Measurements from ENCODE around the gene FOXN3. TPM values are rescaled to one million over a fixed set of nuclear protein-coding genes. Genes with fewer than 3 reads are reported as not detected.

The FOXN3 gene
- total and polyA plus RNA-seq, 10 of the 15 experiments (the other 5 are each of a cell fraction or from before 2014, with no cell fraction given) = 4.5 to 68.9 (median 29.7) TPM

GRCh38 chr14:89382901-89383845 lies 33.9 kb downstream of the FOXN3 start (continued):
- TF ChIP-seq POU2F2 (IDR thresholded peaks at IDR 0.05; ENCODE audit: borderline replicate concordance, low read depth, low read length) = no peak
- TF ChIP-seq KAT2A (conservative IDR thresholded peaks at IDR 0.05; ENCODE audit: control insufficient read depth, low read depth, low read length) = no peak
- TF ChIP-seq NR2C2 (IDR thresholded peaks at IDR 0.05; ENCODE audit: borderline replicate concordance, control insufficient read depth, insufficient read length, low read depth) = no peak
- 0 out of 2 replicates have a peak, but pooled peaks have one; percentile 5 for TF ChIP-seq ATF2 (IDR thresholded peaks at IDR 0.05; ENCODE audit: low read length)
- no peak for TF ChIP-seq SIX5 (IDR thresholded peaks at IDR 0.05; ENCODE audit: low read depth, low read length, severe bottlenecking)
- TF ChIP-seq ATF3 (IDR thresholded peaks at IDR 0.05; ENCODE audit: borderline replicate concordance, extremely low read depth, low read depth, low read length) = no peak
- TF ChIP-seq TCF3 (IDR thresholded peaks at IDR 0.05; ENCODE audit: borderline replicate concordance, insufficient read depth, low read depth, low read length) = no peak
- TF ChIP-seq CEBPB (IDR thresholded peaks at IDR 0.05; ENCODE audit: borderline replicate concordance in 1 of 2, low read depth in 2 of 2, low read length in 2 of 2) = no peak
